ENCODE results near the gene NAPEPLD.
"Not testable (repeated sequence)": the region's sequence is repeated elsewhere in the genome, so short reads cannot be mapped to it uniquely, and the experiment has no call there.

DNA sequence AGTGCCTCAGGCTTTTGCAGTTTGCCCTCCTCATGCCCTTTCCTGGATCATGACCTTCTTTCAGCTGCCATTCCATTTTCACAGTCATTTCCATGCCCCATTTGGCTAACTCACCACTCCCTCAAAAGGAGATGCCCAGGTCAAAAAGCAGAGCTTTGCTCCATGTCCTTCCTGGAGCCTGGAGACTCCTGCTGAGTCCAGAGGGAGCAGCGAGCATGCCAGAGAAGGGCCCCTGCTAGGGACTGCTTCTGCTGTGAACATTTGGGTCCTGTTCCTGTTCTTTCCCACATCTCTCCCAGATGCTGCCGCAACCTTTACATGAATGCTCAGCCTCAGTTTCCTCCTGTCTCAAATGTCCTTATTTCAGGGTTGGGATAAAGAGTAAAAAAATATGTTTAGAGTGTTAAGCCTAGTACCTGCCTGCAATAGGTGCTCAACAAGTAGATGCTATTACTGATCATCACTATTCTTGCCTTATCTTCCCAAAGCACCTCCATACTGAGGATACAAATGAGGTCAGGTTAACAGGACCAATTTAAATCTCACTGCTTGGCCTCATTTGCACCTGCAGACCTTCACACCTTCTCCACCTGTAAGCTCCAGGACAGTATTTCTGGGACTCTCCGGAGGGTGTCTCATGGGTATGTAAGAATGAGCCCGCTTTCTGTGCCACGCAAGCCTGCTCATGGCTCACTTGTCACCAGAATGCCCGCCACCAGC is 23.0 kb upstream of the NAPEPLD start:
- TF ChIP-seq ZNF426 (tag by site-specific recombination; IDR thresholded peaks at IDR 0.05); CTCF (tag by site-specific recombination; IDR thresholded peaks at IDR 0.05); GLIS1 (tag by site-specific recombination; IDR thresholded peaks at IDR 0.05); KLF10 (tag by site-specific recombination; IDR thresholded peaks at IDR 0.05); ZNF830 (tag by site-specific recombination; IDR thresholded peaks at IDR 0.05; ENCODE audit: low read depth); TRIM28 (IDR thresholded peaks at IDR 0.05; ENCODE audit: borderline replicate concordance, low read length); MZF1 (tag by site-specific recombination; IDR thresholded peaks at IDR 0.05; ENCODE audit: borderline replicate concordance); GLI4 (tag by site-specific recombination; IDR thresholded peaks at IDR 0.05); ZNF48 (tag by site-specific recombination; IDR thresholded peaks at IDR 0.05); ZNF121 (tag by site-specific recombination; IDR thresholded peaks at IDR 0.05): not testable (repeated sequence)
- TF ChIP-seq, protein P1, sequence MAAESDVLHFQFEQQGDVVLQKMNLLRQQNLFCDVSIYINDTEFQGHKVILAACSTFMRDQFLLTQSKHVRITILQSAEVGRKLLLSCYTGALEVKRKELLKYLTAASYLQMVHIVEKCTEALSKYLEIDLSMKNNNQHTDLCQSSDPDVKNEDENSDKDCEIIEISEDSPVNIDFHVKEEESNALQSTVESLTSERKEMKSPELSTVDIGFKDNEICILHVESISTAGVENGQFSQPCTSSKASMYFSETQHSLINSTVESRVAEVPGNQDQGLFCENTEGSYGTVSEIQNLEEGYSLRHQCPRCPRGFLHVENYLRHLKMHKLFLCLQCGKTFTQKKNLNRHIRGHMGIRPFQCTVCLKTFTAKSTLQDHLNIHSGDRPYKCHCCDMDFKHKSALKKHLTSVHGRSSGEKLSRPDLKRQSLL (tag by site-specific recombination; IDR thresholded peaks at IDR 0.05), result not testable (repeated sequence)

Measured in HEK293 (cell line).